GM12872 (cell line): ENCODE measurements around the gene IL18R1.

ENCODE experiments used
- CTCF ChIP-seq: IDR thresholded peaks from 3 replicates; pipeline ENCODE4 v1.5.1; 2011; ENCODE audit warnings: low read depth, mild to moderate bottlenecking, low read length, moderate library complexity; ENCODE audit not compliant: insufficient read depth

IL18R1 gene

GRCh38 chr2:102355526-102356380 is at the start of gene IL18R1:
Gene IL18R1 (plus strand): TSS chr2:102355796. CDS start chr2:102362661, 6,865 bp downstream.
- TF ChIP-seq CTCF: peak; percentile 62

- TF ChIP-seq CTCF: no peak
Observed at GRCh38 chr2:102306125-102306524, 49.5 kb upstream of the IL18R1 start.

GRCh38 chr2:102310964-102311640 is 44.5 kb upstream of the IL18R1 start, which contains the start of gene IL1RL1:
Gene IL1RL1 (plus strand): TSS chr2:102311563. CDS start chr2:102338265, 26,702 bp downstream.
- no peak for TF ChIP-seq CTCF

- no peak for TF ChIP-seq CTCF
Observed at GRCh38 chr2:102313025-102313424, 42.6 kb upstream of the IL18R1 start.

- TF ChIP-seq CTCF: no peak
Observed at GRCh38 chr2:102313471-102313870, 42.1 kb upstream of the IL18R1 start.

- no peak for TF ChIP-seq CTCF
Observed at GRCh38 chr2:102313950-102314349, 41.6 kb upstream of the IL18R1 start.

GRCh38 chr2:102315921-102316320 is 39.7 kb upstream of the IL18R1 start:
- no peak for TF ChIP-seq CTCF
